Fibroblast of peridontal ligament (primary cell): Measurements from ENCODE around the gene CDC42EP1.
"Not testable (repeated sequence)": the region's sequence is repeated elsewhere in the genome, so short reads cannot be mapped to it uniquely, and the experiment has no call there.

Experiments used
- DNase-seq: peaks from one replicate; pipeline ENCODE4 v3.0.0-alpha.2; 2010; ENCODE audit errors: extremely low read depth

CDC42EP1 gene

GRCh38 chr22:37559901-37560607, at the start of gene CDC42EP1:
TSS of gene CDC42EP1 (plus strand) at chr22:37560480. CDS start at chr22:37566350, 5,870 bp downstream.
- DNase-seq, result peak; percentile 41

- peak; percentile 17 for DNase-seq
These were observed 48.7 kb upstream of the CDC42EP1 start for GRCh38 chr22:37511395-37512104.

- no peak for DNase-seq
These were observed 45.7 kb upstream of the CDC42EP1 start for GRCh38 chr22:37514526-37515051.

GRCh38 chr22:37515901-37516300, 44.4 kb upstream of the CDC42EP1 start:
- no peak for DNase-seq

- no peak for DNase-seq
These were observed 43.8 kb upstream of the CDC42EP1 start for GRCh38 chr22:37516456-37516855.

GRCh38 chr22:37517826-37518450, 42.3 kb upstream of the CDC42EP1 start:
- no peak for DNase-seq

GRCh38 chr22:37518509-37519267, 41.6 kb upstream of the CDC42EP1 start:
- no peak for DNase-seq

- DNase-seq, result no peak
These were observed 40.7 kb upstream of the CDC42EP1 start, which contains the start of gene CARD10 for GRCh38 chr22:37519268-37520195. TSS of gene CARD10 (minus strand) at chr22:37519415. CDS start at chr22:37519200, 215 bp downstream.

- no peak for DNase-seq
These were observed 39.5 kb upstream of the CDC42EP1 start for GRCh38 chr22:37520776-37521191.

- no peak for DNase-seq
These were observed 39.0 kb upstream of the CDC42EP1 start for GRCh38 chr22:37521236-37521739.

GRCh38 chr22:37522482-37522881, 37.8 kb upstream of the CDC42EP1 start:
- no peak for DNase-seq

- peak; percentile 62 for DNase-seq
These were observed 35.1 kb upstream of the CDC42EP1 start for GRCh38 chr22:37525073-37525745.

- no peak for DNase-seq
These were observed 34.4 kb upstream of the CDC42EP1 start for GRCh38 chr22:37525746-37526350.

GRCh38 chr22:37526376-37526775, 33.9 kb upstream of the CDC42EP1 start:
- DNase-seq, result peak; percentile 30

- DNase-seq, result not testable (repeated sequence)
These were observed 33.1 kb upstream of the CDC42EP1 start for GRCh38 chr22:37527081-37527752.

- not testable (repeated sequence) for DNase-seq
These were observed 32.3 kb upstream of the CDC42EP1 start for GRCh38 chr22:37527952-37528351.

GRCh38 chr22:37529652-37530345, 30.5 kb upstream of the CDC42EP1 start:
- no peak for DNase-seq

GRCh38 chr22:37533995-37534394, 26.3 kb upstream of the CDC42EP1 start:
- DNase-seq, result peak; percentile 92
